Esophagus (tissue), 2 donors: ENCODE results near the gene ASAP3. TPM values are rescaled to one million over a fixed set of nuclear protein-coding genes. Genes with fewer than 3 reads are reported as not detected.

Source experiments
- H3K27ac ChIP-seq, 2 donors: one replicate each; pipeline ENCODE4 v1.5.1; 2013; ENCODE audit warnings: low read depth in 2 of 2, mild to moderate bottlenecking in 2 of 2, inconsistent platforms in 1 of 2, low read length in 1 of 2, moderate library complexity in 1 of 2
- H3K27me3 ChIP-seq, 2 donors: one replicate each; pipeline ENCODE4 v1.6.1; 2013; ENCODE audit warnings: low read length in 2 of 2, control low read depth in 1 of 2, mild to moderate bottlenecking in 1 of 2; ENCODE audit not compliant: insufficient read depth in 2 of 2, control insufficient read depth in 1 of 2
- H3K36me3 ChIP-seq, 2 donors: one replicate each; pipeline ENCODE4 v1.6.1; 2013; ENCODE audit warnings: low read length in 1 of 2; ENCODE audit not compliant: control insufficient read depth in 2 of 2, insufficient read depth in 2 of 2
- H3K4me1 ChIP-seq, 2 donors: one replicate each; pipeline ENCODE4 v1.6.1; 2013; ENCODE audit warnings: low read length in 1 of 2; ENCODE audit not compliant: control insufficient read depth in 2 of 2, insufficient read depth in 2 of 2
- H3K4me3 ChIP-seq, 2 donors: one replicate each; pipeline ENCODE4 v1.5.1; 2013; ENCODE audit warnings: low read length in 2 of 2, mild to moderate bottlenecking in 2 of 2, low read depth in 1 of 2, moderate library complexity in 1 of 2
- H3K9me3 ChIP-seq, 2 donors: one replicate each; pipeline ENCODE4 v1.6.1; 2013; ENCODE audit warnings: mild to moderate bottlenecking in 2 of 2, low read depth in 1 of 2, low read length in 1 of 2, moderate library complexity in 1 of 2; ENCODE audit not compliant: control insufficient read depth in 2 of 2, insufficient read depth in 1 of 2
- WGBS, 2 donors: extraction: QIAGEN DNeasy Blood & Tissue Kit; methylation state at CpG; one replicate each; pipeline ENCODE4 v1.1.7; 2013; 5-methylcytosine and 5-hydroxymethylcytosine counted together
- polyA plus RNA-seq, 2 donors: library from polyadenylated mRNA; stranded (reverse); fragments of 200-250 nt; gene quantifications; one replicate each; pipeline ENCODE4 v1.2.3, GENCODE V29; 2013
- donor health status: healthy with polysubstance abuse.
- donor health status: Bipolar disorder and iron deficiency.

ASAP3 gene
- polyA plus RNA-seq, 2 donors = 32.0 to 32.8 TPM

DNA sequence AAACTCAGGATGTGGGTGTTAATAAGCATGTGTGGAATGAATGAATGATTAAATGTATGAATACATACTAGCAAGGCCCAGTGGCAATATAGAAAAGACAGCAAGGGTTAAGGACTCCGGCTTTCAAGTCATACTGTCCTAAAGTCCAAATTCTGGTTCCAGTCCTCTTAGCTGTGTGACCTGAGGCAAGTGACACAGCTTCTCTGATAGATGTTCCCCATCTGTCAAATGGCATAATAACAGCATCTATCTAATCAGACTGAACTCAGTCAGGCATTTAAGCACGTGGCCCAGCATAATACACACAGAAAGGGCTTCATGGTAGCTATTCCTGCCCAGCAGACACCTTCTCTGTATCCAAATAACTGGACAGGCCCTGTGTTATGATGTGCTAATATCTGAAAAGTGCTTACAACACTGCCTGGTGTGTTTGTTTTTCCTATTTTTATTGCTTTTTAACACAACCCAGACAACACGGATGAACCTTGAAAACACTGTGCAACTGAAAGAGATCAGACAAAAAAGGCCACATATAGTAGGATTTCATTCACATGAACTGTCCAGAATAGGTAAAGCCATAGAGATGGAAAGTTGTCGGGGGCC lies 12.4 kb downstream of the ASAP3 start:
- H3K4me1 ChIP-seq = peaks cover 3 to 5% of the 10 kb centered on the region in 2 donors
- no peak overlapping the region for H3K27ac ChIP-seq
- WGBS, 2 donors = 80 to 82% methylated on average over 4 of the region's 4 CpGs
- H3K27me3 ChIP-seq = no peaks in the 10 kb centered on the region
- H3K9me3 ChIP-seq = no peaks in the 10 kb centered on the region
- no peaks in the 10 kb centered on the region for H3K36me3 ChIP-seq
- H3K4me3 ChIP-seq = no peak overlapping the region

DNA sequence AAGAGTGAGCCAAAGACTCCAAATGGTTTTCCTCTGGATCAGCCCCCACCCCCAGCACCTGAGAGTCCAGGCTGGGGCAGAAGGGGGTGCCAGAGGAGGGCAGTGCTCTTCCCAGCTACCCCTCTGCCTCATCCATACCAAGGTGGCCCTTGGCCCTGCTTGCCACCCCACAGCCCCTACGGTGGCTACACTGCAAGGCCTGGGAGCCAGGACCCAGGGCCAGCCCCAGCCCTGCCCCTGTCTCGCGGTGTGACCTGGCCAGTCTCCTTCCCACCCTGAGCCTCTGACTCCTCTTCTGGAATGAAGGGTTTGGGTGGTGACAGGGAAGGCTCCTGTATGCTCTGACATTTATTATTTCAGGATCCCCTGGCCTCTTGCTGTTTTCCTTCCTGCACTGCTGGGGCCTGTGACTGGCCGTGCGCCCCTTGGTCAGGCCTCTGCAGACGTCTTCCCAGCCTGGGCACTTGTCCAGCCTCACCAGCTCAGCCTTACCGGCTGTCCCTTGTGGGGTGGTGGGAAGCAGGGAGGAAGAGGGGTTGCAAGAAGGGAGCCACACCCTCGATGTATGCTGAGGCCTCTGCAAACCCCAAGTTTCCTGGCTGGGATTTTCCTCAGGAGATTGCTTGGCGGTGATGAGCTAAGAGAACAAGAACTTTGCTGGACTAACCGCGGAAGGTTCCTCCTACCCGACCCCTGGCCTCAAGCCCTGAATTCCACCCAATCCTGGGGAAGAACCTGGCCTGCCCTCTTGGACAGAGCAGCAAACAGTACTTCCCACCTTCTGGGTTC lies 13.5 kb downstream of the ASAP3 start:
- Histone ChIP-seq H3K27me3 (no peaks in the 10 kb centered on the region), H3K27ac (peak overlapping the region in 1 of 2 donors; percentile 26), H3K36me3 (no peaks in the 10 kb centered on the region), H3K9me3 (no peaks in the 10 kb centered on the region), H3K4me1 (peaks cover 3 to 5% of the 10 kb centered on the region in 2 donors), H3K4me3 (no peak overlapping the region)
- WGBS, 2 donors = 69 to 74% methylated on average over 12 of the region's 12 CpGs

DNA sequence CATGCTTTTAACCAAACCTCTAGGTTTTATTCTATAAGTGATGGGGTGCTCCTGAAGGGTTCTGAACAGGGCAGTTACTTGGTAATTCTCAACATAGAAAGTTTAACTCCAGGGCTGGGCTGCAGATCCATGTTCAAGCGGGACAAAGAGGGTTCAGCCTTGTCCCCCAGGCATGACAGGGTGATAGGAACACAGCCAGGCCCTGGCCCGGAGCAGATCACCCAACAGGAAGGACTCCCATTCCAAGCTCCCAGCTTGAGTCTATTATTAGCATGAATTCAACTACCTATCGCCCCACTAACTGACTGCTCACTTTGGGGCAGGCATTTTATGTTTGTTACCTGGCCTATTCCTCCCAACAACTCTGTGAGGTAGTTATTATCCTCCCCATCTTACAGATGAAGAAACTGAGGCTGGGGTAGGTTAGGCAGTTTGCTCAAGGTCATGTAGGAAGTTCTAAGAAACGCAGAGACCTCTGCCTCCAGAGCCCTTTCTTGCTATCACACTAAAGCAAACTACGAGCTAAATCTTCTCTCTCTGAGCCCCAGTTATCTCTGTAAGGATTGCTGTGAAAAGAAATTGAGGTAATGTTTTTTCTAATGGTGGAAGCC lies 14.5 kb downstream of the ASAP3 start:
- peak overlapping the region in 1 of 2 donors; percentile 33 for H3K27ac ChIP-seq

DNA sequence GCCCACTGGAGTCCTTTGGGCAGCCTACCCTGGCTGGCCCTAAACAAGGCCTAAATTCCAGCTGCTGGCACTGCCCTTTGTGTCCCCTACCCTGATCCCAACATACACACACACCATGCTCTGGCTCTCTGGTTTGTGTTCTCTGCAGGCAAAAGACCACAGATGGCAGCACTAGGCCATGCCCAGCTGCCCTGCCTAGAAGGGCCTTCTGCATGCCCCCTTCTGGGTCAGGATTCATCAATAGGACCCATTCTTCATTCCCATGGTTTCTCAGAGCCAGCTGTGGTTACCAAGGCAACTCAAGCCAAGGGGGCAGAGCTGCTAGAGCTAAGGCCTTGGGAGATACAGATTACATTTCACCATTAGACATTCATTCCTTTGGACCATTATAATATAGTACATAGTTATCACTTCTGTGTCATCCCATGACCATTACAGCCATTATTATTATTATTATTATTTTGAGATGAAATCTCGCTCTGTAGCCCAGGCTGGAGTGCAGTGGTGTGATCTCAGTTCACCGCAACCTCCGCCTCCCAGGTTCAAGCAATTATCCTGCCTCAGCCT lies 17.5 kb downstream of the ASAP3 start:
- 96 to 98% methylated on average over 3 of the region's 3 CpGs for WGBS, 2 donors
- no peaks in the 10 kb centered on the region for H3K27me3 ChIP-seq

More for the DNA sequence above, 14.5 kb downstream of the ASAP3 start:
- H3K36me3 ChIP-seq = no peaks in the 10 kb centered on the region
- H3K9me3 ChIP-seq = no peaks in the 10 kb centered on the region
- WGBS, 2 donors = 52 to 59% methylated on average over 5 of the region's 5 CpGs
- no peak overlapping the region for H3K4me3 ChIP-seq
- peaks cover 0 to 3% of the 10 kb centered on the region in 2 donors for H3K4me1 ChIP-seq
- H3K27me3 ChIP-seq = no peaks in the 10 kb centered on the region

DNA sequence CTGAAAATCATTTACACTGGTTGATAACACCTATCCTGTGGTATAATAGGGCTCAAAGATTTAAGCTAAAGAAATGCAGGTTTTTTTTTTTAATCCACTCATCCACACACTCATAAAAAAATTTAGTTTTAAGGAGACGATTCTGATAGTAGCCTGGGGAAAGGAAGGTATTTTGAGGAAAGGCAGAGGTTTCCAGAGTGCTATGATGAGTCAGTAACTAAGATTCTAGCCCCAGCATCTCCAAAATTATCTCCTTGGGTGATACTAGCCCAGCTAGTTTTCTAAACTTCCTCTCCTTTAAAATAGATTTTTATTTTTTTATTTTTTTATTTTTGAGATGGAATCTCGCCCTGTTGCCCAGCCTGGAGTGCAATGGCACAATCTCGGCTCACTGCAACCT lies 20.7 kb downstream of the ASAP3 start:
- no peak overlapping the region for H3K27ac ChIP-seq
- no peaks in the 10 kb centered on the region for H3K27me3 ChIP-seq
- no peak overlapping the region for H3K4me3 ChIP-seq
- no peaks in the 10 kb centered on the region for H3K9me3 ChIP-seq
- no peaks in the 10 kb centered on the region for H3K4me1 ChIP-seq
- H3K36me3 ChIP-seq = no peaks in the 10 kb centered on the region
- 75 to 84% methylated on average over 3 of the region's 3 CpGs for WGBS, 2 donors

More for the DNA sequence above, 17.5 kb downstream of the ASAP3 start:
- Histone ChIP-seq H3K4me1 (peaks cover 0 to 3% of the 10 kb centered on the region in 2 donors), H3K27ac (no peak overlapping the region), H3K4me3 (no peak overlapping the region), H3K9me3 (no peaks in the 10 kb centered on the region), H3K36me3 (no peaks in the 10 kb centered on the region)

DNA sequence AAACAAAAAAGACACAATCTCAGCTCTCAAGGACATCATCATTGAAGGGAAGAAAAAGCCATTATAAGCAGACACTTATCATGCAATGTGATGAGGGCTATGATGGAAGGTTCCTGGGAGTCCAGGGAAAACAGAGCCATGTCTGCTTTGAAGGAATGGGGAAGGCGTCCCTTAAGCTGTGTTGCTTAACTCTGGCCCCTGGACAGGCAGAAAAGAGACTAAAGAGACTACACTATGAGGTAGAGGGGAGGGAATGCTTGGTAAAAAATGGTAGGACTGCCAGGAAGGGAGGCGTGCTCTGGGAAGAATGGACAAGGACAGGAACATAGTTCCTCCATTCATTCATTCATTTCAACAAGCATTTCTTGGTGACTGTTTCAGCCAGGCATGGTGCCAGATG lies 21.2 kb downstream of the ASAP3 start:
- no peaks in the 10 kb centered on the region for H3K27me3 ChIP-seq
- H3K4me1 ChIP-seq = no peaks in the 10 kb centered on the region
- no peak overlapping the region for H3K4me3 ChIP-seq
- no peaks in the 10 kb centered on the region for H3K9me3 ChIP-seq
- WGBS, 2 donors = 95 to 97% methylated on average over 2 of the region's 2 CpGs
- H3K27ac ChIP-seq = no peak overlapping the region
- no peaks in the 10 kb centered on the region for H3K36me3 ChIP-seq

DNA sequence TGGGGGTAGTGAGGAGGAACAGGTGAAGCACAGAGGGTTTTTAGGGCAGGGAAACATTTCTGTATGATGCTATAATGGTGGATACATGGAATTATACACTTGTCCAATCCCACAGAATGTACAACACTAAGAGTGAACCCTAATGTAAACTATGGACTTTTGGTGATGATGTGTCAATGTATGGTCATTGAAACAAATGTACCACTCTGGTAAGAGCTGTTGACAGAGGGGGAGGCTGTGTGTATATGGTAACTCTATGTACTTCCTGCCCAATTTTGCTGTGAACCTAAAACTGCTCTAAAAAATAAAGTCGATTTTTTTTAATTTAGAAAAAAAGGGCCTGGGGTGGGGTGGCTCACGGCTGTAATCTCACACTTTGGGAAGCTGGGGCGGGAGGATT lies 22.9 kb downstream of the ASAP3 start:
- H3K36me3 ChIP-seq = no peaks in the 10 kb centered on the region
- H3K4me3 ChIP-seq = no peak overlapping the region
- WGBS, 2 donors = 88 to 91% methylated on average over 3 of the region's 3 CpGs
- no peaks in the 10 kb centered on the region for H3K9me3 ChIP-seq
- H3K4me1 ChIP-seq = no peaks in the 10 kb centered on the region
- no peak overlapping the region for H3K27ac ChIP-seq
- H3K27me3 ChIP-seq = no peaks in the 10 kb centered on the region

DNA sequence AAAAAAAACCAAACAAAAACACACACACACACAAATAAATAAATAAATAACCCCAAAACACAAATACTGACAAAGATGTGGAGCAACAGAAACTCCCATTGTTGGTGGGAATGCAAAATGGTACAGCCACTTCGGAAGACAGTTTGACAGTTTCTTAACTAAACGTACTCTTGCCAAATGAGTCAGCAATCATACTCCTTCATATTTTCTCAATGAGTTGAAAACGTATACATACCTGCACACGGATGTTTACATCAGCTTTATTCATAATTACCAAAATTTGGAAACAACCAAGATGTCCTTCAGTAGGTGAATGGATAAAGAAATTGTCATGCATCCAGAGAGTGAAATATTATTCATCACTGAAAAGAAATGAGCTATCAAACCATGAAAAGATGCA lies 23.5 kb downstream of the ASAP3 start:
- Histone ChIP-seq H3K27me3 (no peaks in the 10 kb centered on the region), H3K36me3 (no peaks in the 10 kb centered on the region), H3K27ac (no peak overlapping the region), H3K4me3 (no peak overlapping the region), H3K4me1 (no peaks in the 10 kb centered on the region), H3K9me3 (no peaks in the 10 kb centered on the region)
- WGBS, 2 donors = 52 to 67% methylated on average over 4 of the region's 4 CpGs

DNA sequence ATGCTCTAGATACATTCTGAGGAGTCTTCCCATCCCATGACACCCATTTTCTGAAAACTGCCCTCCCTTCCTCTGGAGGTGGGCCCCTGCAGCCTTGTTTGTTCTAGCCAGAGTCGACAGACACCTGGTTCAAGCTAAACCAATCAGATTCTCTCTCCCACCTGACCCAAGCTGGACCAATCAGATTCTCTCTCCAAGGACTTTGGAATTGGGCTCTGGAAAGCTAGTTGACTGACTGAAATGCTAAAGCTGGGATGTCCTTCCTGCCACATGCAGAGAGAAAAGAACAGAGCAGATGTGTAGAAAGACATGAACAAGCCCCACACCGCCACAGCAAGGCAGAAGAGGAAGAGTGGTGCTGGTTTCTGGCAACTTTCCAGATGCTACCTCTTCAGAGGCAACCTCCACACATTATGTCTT lies 24.6 kb downstream of the ASAP3 start:
- WGBS, 2 donors = 63 to 76% methylated on average over 2 of the region's 2 CpGs
- Histone ChIP-seq H3K36me3 (peaks cover 0 to 7% of the 10 kb centered on the region in 2 donors), H3K27me3 (no peaks in the 10 kb centered on the region), H3K4me3 (no peak overlapping the region), H3K4me1 (no peaks in the 10 kb centered on the region), H3K27ac (no peak overlapping the region), H3K9me3 (no peaks in the 10 kb centered on the region)
